Measurements from ENCODE around the gene COPB2. TPM values are rescaled to one million over a fixed set of nuclear protein-coding genes. Genes with fewer than 3 reads are reported as not detected.

COPB2 gene
- polyA plus RNA-seq, 1 of the 3 experiments (the other 2 are of a cell fraction) = 69.7 TPM

DNA sequence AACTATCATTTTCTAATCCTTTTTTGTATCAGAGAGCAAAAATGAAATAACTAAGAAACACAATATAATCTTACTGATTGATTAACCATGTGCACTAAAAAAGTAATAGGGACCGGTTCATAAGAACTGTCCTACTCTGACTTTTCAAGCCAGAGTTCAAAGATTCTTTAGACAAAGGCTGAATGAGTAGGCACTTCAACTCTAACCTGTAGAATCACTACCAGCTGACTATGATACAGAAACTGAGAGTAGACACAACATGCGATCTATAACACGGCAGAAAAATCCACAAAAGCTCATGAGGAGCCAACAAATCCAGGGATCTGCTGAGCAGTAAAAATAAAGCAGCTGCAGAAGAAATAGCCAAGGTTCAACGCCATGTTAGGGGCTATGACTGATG lies 8.9 kb downstream of the COPB2 start:
- CTCF ChIA-PET = no interaction called here
- peaks cover 84 to 86% of the 10 kb centered on the region in 2 experiments for H3K36me3 ChIP-seq (replicated peaks in 1 of 2; ENCODE audit: control insufficient read depth in 1 of 2, insufficient read depth in 2 of 2, low read length in 1 of 2)

DNA sequence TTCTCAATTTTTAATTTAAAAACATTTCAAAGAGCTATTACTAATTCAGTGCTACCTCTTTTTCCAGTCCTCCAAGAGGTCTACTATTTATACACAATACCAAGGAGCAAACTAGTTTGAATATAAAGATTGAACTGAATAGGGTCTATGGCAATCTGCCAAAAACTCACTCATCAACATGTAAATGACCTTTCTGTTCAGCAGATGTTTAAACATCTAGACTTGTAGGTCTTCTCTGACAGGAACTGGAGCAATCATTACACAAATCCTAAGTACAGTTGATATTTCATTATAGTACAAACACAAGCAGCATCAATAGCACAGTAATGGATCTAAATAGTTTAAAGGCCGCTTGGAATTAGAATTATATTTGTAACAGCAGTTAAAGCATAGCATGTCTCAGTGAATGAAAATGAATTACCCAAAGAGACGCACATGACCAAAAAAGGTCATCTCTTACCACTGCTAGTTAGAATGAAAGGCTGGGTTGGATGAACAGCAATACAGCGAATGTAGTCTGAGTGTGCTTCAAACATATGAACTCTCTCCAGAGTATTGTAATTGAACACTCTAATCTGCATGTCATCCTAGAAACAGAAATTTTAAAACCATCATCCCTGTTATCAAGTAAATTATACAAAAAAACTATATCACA lies 10.7 kb downstream of the COPB2 start:
- H3K27me3 ChIP-seq (ENCODE audit: insufficient read depth) = no peaks in the 10 kb centered on the region
- CTCF ChIA-PET = interaction anchor here (2.1 kb wide), 1 partner anchor 24 kb away, joined by 7 read pairs; no protein-coding TSS in a partner anchor
- no peaks in the 10 kb centered on the region for H3K9me2 ChIP-seq
- no peaks in the 10 kb centered on the region for H3K9me3 ChIP-seq
- H3K4me3 ChIP-seq (ENCODE audit: low read depth in 2 of 2, low read length in 1 of 2) = no peak overlapping the region
- peaks cover 77% of the 10 kb centered on the region for H3K79me2 ChIP-seq (ENCODE audit: insufficient read depth)
- H3K9ac ChIP-seq = no peak overlapping the region
- no peak overlapping the region for H3K4me2 ChIP-seq
- H4K20me1 ChIP-seq (ENCODE audit: insufficient read depth) = peaks cover 54% of the 10 kb centered on the region
- POLR2A ChIA-PET = no interaction called here
- peaks cover 0 to 4% of the 10 kb centered on the region in 2 experiments; a peak in 1 of 4 replicates for H3K4me1 ChIP-seq (ENCODE audit: control insufficient read depth in 1 of 2, insufficient read depth in 2 of 2, low read depth in 1 of 2, low read length in 1 of 2)
- no peaks in the 10 kb centered on the region for H3F3A ChIP-seq (replicated peaks; ENCODE audit: insufficient read depth)
- H2AFZ ChIP-seq (ENCODE audit: low read depth) = no peak overlapping the region
- H3K36me3 ChIP-seq (replicated peaks in 1 of 2; ENCODE audit: control insufficient read depth in 1 of 2, insufficient read depth in 2 of 2, low read length in 1 of 2) = peaks cover 90 to 91% of the 10 kb centered on the region in 2 experiments
- DNase-seq = peak; percentile 22
- WGBS (ENCODE audit: low lambda C conversion rate) = 84% methylated on average over 3 of the region's 3 CpGs
- TF ChIP-seq NFIC (IDR thresholded peaks at IDR 0.05; ENCODE audit: borderline replicate concordance) = 0 out of 2 replicates have a peak, but pooled peaks have one; percentile 10
- TF ChIP-seq SMC3 (IDR thresholded peaks at IDR 0.05; ENCODE audit: low read depth, low read length) = no peak
- no peak overlapping the region; a peak in 2 of 4 replicates for H3K27ac ChIP-seq (ENCODE audit: low read depth in 2 of 2, low read length in 1 of 2)

More for the DNA sequence above, 8.9 kb downstream of the COPB2 start:
- Histone ChIP-seq H3K27ac (ENCODE audit: low read depth in 2 of 2, low read length in 1 of 2) (no peak overlapping the region), H3K27me3 (ENCODE audit: insufficient read depth) (no peaks in the 10 kb centered on the region), H3K4me3 (ENCODE audit: low read depth in 2 of 2, low read length in 1 of 2) (no peak overlapping the region), H3K79me2 (ENCODE audit: insufficient read depth) (peaks cover 93% of the 10 kb centered on the region), H2AFZ (ENCODE audit: low read depth) (no peak overlapping the region), H3K9me3 (no peaks in the 10 kb centered on the region), H3K9ac (no peak overlapping the region), H3K4me2 (no peak overlapping the region), H4K20me1 (ENCODE audit: insufficient read depth) (peaks cover 72% of the 10 kb centered on the region), H3F3A (replicated peaks; ENCODE audit: insufficient read depth) (no peaks in the 10 kb centered on the region), H3K9me2 (no peaks in the 10 kb centered on the region), H3K4me1 (ENCODE audit: control insufficient read depth in 1 of 2, insufficient read depth in 2 of 2, low read depth in 1 of 2, low read length in 1 of 2) (peaks cover 0 to 4% of the 10 kb centered on the region in 2 experiments; a peak in 1 of 4 replicates)
- no peak for DNase-seq
- TF ChIP-seq SMC3 (IDR thresholded peaks at IDR 0.05; ENCODE audit: low read depth, low read length) (no peak), POLR2AphosphoS5 (IDR thresholded peaks at IDR 0.05; ENCODE audit: low read depth, low read length) (no peak), EZH2phosphoT487 (IDR thresholded peaks at IDR 0.05; ENCODE audit: borderline replicate concordance, low read depth) (no peak), EP300 (IDR thresholded peaks at IDR 0.05; ENCODE audit: borderline replicate concordance in 1 of 2, low read depth in 1 of 2, low read length in 1 of 2) (no peak)
- WGBS (ENCODE audit: low lambda C conversion rate) = 96% methylated on average over 4 of the region's 4 CpGs
- POLR2A ChIA-PET = no interaction called here

DNA sequence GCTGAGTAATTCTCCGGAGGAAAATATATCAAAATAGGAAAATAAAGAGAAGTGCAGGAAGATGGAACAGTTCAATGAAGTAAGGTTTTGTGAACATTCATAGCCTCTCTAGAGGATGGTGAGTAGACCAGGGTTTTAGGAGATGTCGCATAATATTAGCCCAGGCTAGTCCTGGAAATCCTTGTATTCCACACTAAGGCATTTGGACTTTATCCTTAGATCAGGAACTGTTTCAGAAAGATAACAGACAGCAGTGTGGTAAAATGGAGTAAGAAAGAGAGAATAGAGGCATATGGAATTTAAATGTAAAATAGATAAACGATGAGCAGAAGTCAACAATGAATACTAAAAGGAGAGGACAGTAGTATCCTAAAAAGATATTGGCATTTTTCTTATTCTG lies 12.1 kb downstream of the COPB2 start:
- H3K4me1 ChIP-seq (ENCODE audit: control insufficient read depth in 1 of 2, insufficient read depth in 2 of 2, low read depth in 1 of 2, low read length in 1 of 2) = peaks cover 0 to 4% of the 10 kb centered on the region in 2 experiments; a peak in 1 of 4 replicates
- TF ChIP-seq, protein P1, sequence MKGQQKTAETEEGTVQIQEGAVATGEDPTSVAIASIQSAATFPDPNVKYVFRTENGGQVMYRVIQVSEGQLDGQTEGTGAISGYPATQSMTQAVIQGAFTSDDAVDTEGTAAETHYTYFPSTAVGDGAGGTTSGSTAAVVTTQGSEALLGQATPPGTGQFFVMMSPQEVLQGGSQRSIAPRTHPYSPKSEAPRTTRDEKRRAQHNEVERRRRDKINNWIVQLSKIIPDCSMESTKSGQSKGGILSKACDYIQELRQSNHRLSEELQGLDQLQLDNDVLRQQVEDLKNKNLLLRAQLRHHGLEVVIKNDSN (IDR thresholded peaks at IDR 0.05; ENCODE audit: borderline replicate concordance, low read depth) = no peak
- no peak for TF ChIP-seq CHD2 (IDR thresholded peaks at IDR 0.05; ENCODE audit: low read length, partially characterized antibody)
- no peak for TF ChIP-seq FOXJ3 (CRISPR knock-in tag; IDR thresholded peaks at IDR 0.05)
- no peak for TF ChIP-seq MEF2A (IDR thresholded peaks at IDR 0.05; ENCODE audit: borderline replicate concordance, low read depth)
- no peak for TF ChIP-seq MXI1 (IDR thresholded peaks at IDR 0.05; ENCODE audit: low read depth, low read length)
- TF ChIP-seq EP300 (IDR thresholded peaks at IDR 0.05; ENCODE audit: borderline replicate concordance in 1 of 2, low read depth in 1 of 2, low read length in 1 of 2) = no peak
- no peak for TF ChIP-seq GABPA (IDR thresholded peaks at IDR 0.05; ENCODE audit: low read depth)
- no peak for TF ChIP-seq TCF12 (IDR thresholded peaks at IDR 0.05)
- no peak for TF ChIP-seq RAD21 (IDR thresholded peaks at IDR 0.05; ENCODE audit: low read length)
- TF ChIP-seq YY1 (IDR thresholded peaks at IDR 0.05; ENCODE audit: low read depth) = no peak
- no peak for TF ChIP-seq RXRA (IDR thresholded peaks at IDR 0.05; ENCODE audit: borderline replicate concordance, low read depth)
- TF ChIP-seq, protein P2, sequence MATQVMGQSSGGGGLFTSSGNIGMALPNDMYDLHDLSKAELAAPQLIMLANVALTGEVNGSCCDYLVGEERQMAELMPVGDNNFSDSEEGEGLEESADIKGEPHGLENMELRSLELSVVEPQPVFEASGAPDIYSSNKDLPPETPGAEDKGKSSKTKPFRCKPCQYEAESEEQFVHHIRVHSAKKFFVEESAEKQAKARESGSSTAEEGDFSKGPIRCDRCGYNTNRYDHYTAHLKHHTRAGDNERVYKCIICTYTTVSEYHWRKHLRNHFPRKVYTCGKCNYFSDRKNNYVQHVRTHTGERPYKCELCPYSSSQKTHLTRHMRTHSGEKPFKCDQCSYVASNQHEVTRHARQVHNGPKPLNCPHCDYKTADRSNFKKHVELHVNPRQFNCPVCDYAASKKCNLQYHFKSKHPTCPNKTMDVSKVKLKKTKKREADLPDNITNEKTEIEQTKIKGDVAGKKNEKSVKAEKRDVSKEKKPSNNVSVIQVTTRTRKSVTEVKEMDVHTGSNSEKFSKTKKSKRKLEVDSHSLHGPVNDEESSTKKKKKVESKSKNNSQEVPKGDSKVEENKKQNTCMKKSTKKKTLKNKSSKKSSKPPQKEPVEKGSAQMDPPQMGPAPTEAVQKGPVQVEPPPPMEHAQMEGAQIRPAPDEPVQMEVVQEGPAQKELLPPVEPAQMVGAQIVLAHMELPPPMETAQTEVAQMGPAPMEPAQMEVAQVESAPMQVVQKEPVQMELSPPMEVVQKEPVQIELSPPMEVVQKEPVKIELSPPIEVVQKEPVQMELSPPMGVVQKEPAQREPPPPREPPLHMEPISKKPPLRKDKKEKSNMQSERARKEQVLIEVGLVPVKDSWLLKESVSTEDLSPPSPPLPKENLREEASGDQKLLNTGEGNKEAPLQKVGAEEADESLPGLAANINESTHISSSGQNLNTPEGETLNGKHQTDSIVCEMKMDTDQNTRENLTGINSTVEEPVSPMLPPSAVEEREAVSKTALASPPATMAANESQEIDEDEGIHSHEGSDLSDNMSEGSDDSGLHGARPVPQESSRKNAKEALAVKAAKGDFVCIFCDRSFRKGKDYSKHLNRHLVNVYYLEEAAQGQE (IDR thresholded peaks at IDR 0.05; ENCODE audit: low read depth, low read length) = no peak
- no peak for TF ChIP-seq FOXM1 (IDR thresholded peaks at IDR 0.05; ENCODE audit: low read depth)
- TF ChIP-seq JUND (IDR thresholded peaks at IDR 0.05) = no peak
- no peak for TF ChIP-seq TEAD4 (IDR thresholded peaks at IDR 0.05; ENCODE audit: borderline replicate concordance, insufficient read depth)

More for the DNA sequence above, 12.1 kb downstream of the COPB2 start:
- H3K9ac ChIP-seq = no peak overlapping the region
- DNase-seq = no peak
- ChIA-PET POLR2A (no interaction called here), CTCF (interaction anchor here (0.8 to 2.1 kb wide), 2 partner anchors 12 to 578 kb away, joined by 3 to 7 read pairs; partner anchors contain the start of gene COPB2)
- H3K9me2 ChIP-seq = no peaks in the 10 kb centered on the region
- H3F3A ChIP-seq (replicated peaks; ENCODE audit: insufficient read depth) = no peaks in the 10 kb centered on the region
- H3K79me2 ChIP-seq (ENCODE audit: insufficient read depth) = peaks cover 74% of the 10 kb centered on the region
- H3K27ac ChIP-seq (ENCODE audit: low read depth in 2 of 2, low read length in 1 of 2) = no peak overlapping the region; a peak in 1 of 4 replicates
- H2AFZ ChIP-seq (ENCODE audit: low read depth) = no peak overlapping the region
- H3K27me3 ChIP-seq (ENCODE audit: insufficient read depth) = no peaks in the 10 kb centered on the region
- peaks cover 42% of the 10 kb centered on the region for H4K20me1 ChIP-seq (ENCODE audit: insufficient read depth)
- 96% methylated on average over 3 of the region's 3 CpGs for WGBS (ENCODE audit: low lambda C conversion rate)
- H3K9me3 ChIP-seq = no peaks in the 10 kb centered on the region
- H3K4me3 ChIP-seq (ENCODE audit: low read depth in 2 of 2, low read length in 1 of 2) = no peak overlapping the region
- H3K36me3 ChIP-seq (replicated peaks in 1 of 2; ENCODE audit: control insufficient read depth in 1 of 2, insufficient read depth in 2 of 2, low read length in 1 of 2) = peaks cover 90 to 91% of the 10 kb centered on the region in 2 experiments
- H3K4me2 ChIP-seq = no peak overlapping the region

All from SK-N-SH (cell line).